Placental pericyte (primary cell): ENCODE data around the gene ATP13A3. TPM values are rescaled to one million over a fixed set of nuclear protein-coding genes. Genes with fewer than 3 reads are reported as not detected.

Experiments
- small RNA-seq: library from RNA; depleted of rRNA; stranded (forward); fragments of <200 nt; gene quantifications from one replicate; pipeline ENCODE3, GENCODE V24; 2012; ENCODE audit warnings: low replicate concordance
- total RNA-seq: library from RNA; depleted of rRNA; stranded (reverse); fragments of >200 nt; gene quantifications from 2 replicates; pipeline ENCODE4 v1.2.3, GENCODE V29; 2012

The ATP13A3 gene
- 534 and 846 TPM in 2 replicates for total RNA-seq

DNA sequence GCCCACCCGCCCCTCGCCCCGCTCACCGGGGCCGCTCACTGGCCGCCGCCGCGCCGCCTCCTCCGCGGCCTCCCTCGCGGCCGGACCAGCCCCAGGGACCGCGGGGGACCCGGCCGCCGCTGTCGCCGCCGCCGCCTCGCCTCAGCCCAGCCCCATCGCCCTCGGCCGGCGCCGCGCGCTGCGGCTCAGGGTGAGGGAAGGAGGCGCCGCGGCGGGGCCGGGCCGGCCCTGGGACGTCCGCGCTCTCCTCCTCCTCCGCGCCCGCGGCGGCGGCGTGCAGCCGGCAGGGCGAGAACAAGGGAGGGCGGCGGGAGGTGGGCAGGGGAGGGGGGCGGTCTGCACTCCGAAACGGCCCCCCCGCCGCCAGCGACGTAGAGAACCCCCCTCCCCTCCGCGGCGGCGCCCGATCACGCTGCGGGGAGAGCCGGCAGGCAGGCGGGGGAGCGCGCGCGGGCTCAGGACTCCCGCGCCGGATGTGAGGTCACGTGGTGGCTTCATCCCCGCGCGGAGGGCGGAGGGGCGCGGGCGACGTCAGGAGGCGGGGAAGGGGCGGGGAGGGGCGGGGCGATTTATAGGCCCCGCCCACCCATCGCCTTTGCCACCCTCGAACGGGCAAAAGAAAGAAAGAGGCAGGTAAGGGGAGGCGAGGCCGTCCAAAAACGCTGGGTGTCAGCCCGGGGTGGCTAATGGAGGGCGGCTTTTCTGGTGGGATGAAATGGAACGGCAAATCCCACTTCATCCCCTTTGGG, at the start of gene ATP13A3:
TSS of gene ATP13A3 (minus strand) at position 463 of the 749 bp plus-strand sequence. CDS start 24,812 bp downstream, outside the sequence.

DNA sequence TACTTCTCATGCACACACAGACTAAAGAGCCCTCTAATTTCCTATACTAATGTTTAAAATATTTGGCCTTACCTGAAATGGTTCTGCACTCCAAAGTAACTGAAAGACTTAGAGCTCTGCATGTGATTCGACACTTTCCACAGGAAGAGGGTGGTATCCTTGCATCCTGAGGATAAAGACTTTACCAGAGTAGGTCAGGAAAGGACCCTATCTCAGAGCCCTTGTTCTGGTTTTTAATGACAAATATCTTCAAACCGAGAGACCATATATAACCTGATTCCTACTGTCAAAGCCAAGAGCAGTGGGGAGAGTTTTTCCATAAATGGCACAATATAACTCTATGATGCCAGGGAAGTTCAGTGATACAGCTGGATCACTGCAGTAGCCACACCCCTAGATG, 87.6 kb downstream of the ATP13A3 start, which contains the start of gene GP5:
TSS of gene GP5 (minus strand) at position 101 of the 400 bp plus-strand sequence. CDS start 984 bp downstream, outside the sequence.

DNA sequence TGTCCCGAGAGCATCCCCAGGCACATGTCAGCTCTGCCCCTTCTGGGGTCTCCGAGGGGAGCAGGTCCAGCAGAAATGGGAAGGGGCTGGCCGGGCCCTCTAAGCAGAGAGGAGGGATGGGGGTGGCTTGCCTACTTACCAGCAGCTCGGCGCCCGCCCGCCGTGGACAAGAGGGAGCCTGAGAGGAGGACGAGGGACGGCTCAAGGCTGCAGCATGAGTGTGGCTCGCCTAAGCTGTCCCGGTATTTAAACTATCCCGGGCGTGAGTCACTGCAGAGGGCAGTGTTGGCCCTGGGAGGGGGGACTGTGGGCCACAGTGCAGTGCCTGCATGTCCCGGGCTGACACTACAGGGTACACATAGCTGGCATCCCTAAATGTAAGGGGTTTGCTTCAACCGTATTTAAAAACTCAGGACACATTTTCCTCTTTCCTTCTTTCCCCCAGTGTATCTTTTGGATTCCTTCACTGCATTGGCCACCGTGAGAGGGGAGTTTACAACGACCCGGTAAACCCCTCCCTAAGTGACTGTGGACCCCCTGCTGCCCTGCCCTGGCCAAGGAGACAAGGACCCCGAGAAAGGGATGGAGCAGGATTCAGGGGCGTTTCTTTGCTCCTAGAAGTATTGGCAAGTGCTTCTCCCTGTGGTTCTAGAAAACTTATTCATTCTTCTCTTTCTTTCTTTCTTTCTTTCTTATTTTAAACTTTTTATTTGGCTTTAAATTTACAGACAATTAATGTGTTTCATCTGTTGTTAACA, 117.1 kb downstream of the ATP13A3 start, which contains the start of gene LRRC15:
TSS of gene LRRC15 (minus strand) at position 222 of the 758 bp plus-strand sequence. CDS start 8,700 bp downstream, outside the sequence.

Small RNAs within 50 kb of the gene (small RNA-seq; reads per million reads assigned to genes)
- not detected for gene AC108676.2
- not detected for gene RNU6-1101P

Other genes with a start within 250 kb of the ATP13A3 start
- not detected in 2 replicates for gene CPN2, start 135.7 kb downstream of the ATP13A3 start, total RNA-seq
- 0.22 and 4.2 TPM in 2 replicates for gene LRRC15, start 117.3 kb downstream of the ATP13A3 start, total RNA-seq
- gene GP5, start 87.7 kb downstream of the ATP13A3 start, total RNA-seq, result under 0.01 and 0.14 TPM in 2 replicates
- gene TMEM44, start 146.4 kb upstream of the ATP13A3 start, total RNA-seq, result 16.9 and 27.6 TPM in 2 replicates
- gene LSG1, start 185.2 kb upstream of the ATP13A3 start, total RNA-seq, result 45.1 and 52.4 TPM in 2 replicates
- 29.8 and 96.5 TPM in 2 replicates for gene FAM43A, start 198.9 kb upstream of the ATP13A3 start, total RNA-seq